ENCODE data around the gene MGAT3.
A peak's percentile ranks its signal among the peaks of the same experiment; 100 is the strongest.

Gene MGAT3

DNA sequence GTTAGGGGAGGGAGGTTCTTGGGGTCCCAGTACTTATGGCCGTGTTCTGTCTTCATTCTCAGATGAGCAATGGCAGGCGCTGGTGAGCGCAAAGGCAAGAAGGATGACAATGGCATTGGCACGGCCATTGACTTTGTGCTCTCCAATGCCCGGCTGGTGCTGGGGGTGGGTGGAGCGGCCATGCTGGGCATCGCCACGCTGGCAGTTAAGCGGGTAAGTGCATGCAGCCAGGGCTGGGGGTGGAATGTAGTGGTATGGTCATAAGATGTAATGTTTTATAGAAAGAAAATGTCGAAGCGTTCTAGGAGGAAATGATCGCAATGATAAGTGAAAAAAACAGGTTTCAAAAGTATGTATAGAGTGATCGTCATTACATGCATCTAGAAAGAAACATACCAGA lies 54.4 kb downstream of the MGAT3 start:
- no peaks in the 10 kb centered on the region for H3K9me3 ChIP-seq
- no peak overlapping the region for H3K4me3 ChIP-seq (ENCODE audit: low read depth, low read length)
- peaks cover 93% of the 10 kb centered on the region for H3K36me3 ChIP-seq
- TF ChIP-seq, protein P1, sequence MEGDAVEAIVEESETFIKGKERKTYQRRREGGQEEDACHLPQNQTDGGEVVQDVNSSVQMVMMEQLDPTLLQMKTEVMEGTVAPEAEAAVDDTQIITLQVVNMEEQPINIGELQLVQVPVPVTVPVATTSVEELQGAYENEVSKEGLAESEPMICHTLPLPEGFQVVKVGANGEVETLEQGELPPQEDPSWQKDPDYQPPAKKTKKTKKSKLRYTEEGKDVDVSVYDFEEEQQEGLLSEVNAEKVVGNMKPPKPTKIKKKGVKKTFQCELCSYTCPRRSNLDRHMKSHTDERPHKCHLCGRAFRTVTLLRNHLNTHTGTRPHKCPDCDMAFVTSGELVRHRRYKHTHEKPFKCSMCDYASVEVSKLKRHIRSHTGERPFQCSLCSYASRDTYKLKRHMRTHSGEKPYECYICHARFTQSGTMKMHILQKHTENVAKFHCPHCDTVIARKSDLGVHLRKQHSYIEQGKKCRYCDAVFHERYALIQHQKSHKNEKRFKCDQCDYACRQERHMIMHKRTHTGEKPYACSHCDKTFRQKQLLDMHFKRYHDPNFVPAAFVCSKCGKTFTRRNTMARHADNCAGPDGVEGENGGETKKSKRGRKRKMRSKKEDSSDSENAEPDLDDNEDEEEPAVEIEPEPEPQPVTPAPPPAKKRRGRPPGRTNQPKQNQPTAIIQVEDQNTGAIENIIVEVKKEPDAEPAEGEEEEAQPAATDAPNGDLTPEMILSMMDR (IDR thresholded peaks at IDR 0.05; ENCODE audit: low read depth, low read length), result no peak
- H3K4me1 ChIP-seq, result no peaks in the 10 kb centered on the region
- H3K27me3 ChIP-seq, result no peaks in the 10 kb centered on the region
- DNase-seq, result no peak

DNA sequence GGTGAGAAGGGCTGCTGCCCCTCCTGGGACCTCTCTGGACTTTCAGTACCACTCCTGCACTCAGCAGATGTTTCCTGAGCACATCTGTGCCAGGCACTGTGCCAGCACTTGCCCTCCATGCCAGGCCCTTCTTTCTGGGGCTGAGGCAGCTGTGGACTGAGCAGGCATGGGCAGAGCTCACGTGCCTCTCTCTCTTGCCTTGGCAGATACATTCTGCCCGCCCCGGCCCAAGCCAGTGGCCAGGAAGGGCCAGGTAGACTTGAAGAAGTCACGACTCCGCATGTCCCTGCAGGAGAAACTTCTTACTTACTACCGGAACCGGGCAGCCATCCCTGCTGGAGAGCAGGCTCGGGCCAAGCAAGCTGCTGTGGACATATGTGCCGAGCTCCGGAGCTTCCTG lies 55.2 kb downstream of the MGAT3 start:
- Histone ChIP-seq H3K4me3 (ENCODE audit: low read depth, low read length) (no peak overlapping the region), H3K4me1 (no peaks in the 10 kb centered on the region), H3K36me3 (peaks cover 93% of the 10 kb centered on the region), H3K9me3 (no peaks in the 10 kb centered on the region), H3K27me3 (no peaks in the 10 kb centered on the region)
- no peak for DNase-seq
- TF ChIP-seq, protein P1 (IDR thresholded peaks at IDR 0.05; ENCODE audit: low read depth, low read length), result no peak

DNA sequence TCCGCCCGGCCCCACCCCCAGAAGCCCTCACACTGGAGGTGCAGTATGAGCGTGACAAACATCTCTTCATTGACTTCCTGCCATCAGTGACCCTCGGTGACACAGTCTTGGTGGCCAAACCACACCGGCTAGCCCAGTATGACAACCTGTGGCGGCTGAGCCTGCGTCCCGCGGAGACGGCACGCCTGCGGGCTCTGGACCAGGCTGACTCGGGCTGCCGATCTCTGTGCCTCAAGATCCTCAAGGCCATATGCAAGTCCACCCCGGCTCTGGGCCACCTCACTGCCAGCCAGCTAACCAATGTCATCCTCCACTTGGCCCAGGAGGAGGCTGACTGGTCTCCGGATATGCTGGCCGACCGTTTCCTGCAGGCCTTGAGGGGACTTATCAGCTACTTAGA lies 57.0 kb downstream of the MGAT3 start:
- Histone ChIP-seq H3K27me3 (no peaks in the 10 kb centered on the region), H3K36me3 (peaks cover 91% of the 10 kb centered on the region), H3K4me1 (peaks cover 2% of the 10 kb centered on the region; the same call in 1 of the 2 replicates), H3K9me3 (no peaks in the 10 kb centered on the region), H3K4me3 (ENCODE audit: low read depth, low read length) (no peak overlapping the region)
- TF ChIP-seq, protein P1 (IDR thresholded peaks at IDR 0.05; ENCODE audit: low read depth, low read length), result no peak
- DNase-seq, result no peak

DNA sequence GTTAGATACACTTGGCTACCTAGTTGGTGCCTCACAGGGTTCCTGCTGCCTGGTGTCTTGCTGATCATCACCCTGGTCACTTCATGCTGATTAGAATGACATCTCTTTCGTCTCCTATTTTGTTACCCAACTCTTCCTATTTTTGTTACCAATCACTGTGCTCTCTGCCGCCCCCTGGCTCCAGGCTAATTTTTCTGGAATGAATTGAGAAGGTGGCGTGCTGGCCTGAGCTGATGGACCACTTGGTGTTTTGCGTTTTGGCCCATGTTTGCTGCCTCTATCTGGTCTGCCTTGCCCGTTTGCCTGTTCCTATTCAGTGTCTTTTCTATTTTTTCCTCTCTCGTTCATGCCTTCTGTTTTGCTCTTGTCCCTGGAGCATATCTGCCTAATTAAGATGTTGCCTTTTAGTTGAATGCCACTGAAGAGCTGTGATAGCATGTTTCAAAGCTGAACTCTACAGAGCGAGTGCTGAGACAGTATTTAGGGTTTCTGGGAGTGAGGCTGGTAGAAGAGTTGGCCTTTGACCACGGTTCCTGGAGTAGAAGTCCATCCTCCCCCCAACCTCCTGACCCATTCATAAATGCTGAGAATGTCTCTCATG lies 57.7 kb downstream of the MGAT3 start:
- peaks cover 4% of the 10 kb centered on the region; the same call in 1 of the 2 replicates for H3K4me1 ChIP-seq
- peaks cover 84% of the 10 kb centered on the region for H3K36me3 ChIP-seq
- no peaks in the 10 kb centered on the region for H3K9me3 ChIP-seq
- TF ChIP-seq, protein P1 (IDR thresholded peaks at IDR 0.05; ENCODE audit: low read depth, low read length), result peak; percentile 79
- DNase-seq, result peak; percentile 72
- H3K27me3 ChIP-seq, result no peaks in the 10 kb centered on the region
- no peak overlapping the region for H3K4me3 ChIP-seq (ENCODE audit: low read depth, low read length)

DNA sequence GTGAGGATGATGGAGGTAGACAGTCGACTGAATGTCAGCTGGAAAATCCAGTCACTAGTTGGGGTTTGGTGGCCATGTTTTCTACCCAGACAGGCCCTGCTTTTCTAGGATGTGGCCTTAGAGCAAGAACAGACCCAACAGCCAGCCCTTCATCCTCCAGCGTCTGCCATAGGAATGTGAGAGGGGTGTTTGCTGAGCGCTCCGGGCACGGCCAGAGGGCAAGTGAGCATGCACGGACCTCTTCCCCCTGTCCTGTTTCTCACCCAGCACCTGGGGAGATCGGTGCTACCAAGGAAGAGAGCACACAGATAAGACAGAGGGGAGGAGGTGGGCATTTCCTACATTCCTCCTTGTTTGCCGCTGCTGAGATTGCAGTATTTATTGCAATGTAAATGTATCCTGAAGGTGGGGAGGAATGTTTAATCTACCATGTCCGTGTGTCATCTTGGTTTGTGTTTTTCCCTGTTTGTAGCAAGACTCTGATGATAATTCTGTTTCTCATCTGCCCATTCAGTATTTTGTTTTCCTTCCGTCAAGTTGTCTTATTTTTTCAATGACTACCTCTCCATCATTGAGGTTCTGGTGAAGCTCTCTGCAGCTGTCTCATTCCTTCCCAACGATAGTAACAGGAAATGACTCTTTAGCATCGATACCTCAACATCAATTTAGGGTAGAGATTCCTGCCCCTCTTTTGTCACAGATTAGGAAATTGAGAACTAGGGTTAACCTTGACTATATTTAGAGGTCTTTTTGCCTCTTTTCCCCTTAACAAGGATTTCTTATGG lies 58.6 kb downstream of the MGAT3 start:
- no peak for DNase-seq
- no peak overlapping the region for H3K4me3 ChIP-seq (ENCODE audit: low read depth, low read length)
- peaks cover 4% of the 10 kb centered on the region; the same call in 1 of the 2 replicates for H3K4me1 ChIP-seq
- TF ChIP-seq, protein P1 (IDR thresholded peaks at IDR 0.05; ENCODE audit: low read depth, low read length), result no peak
- no peaks in the 10 kb centered on the region for H3K27me3 ChIP-seq
- H3K9me3 ChIP-seq, result no peaks in the 10 kb centered on the region
- H3K36me3 ChIP-seq, result peaks cover 75% of the 10 kb centered on the region

DNA sequence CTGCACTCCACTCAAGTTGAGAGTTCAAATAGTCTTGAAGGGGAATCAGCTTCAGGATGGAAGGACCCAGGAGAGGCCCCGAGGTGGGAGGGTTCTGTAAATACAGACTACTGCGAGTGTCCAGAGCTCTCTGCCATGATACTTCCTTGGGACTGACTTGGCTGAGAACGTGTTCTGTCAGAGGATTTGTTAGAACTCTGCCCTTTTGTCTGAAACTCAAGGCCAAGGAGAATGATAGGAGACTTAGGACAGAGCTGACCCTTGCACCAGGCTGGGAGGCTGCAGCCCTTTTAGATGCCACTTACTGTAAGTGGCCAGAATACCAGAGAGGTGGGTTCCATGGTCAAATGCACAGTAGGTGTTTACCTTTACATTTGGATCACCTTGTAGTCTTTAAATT lies 60.7 kb downstream of the MGAT3 start:
- peaks cover 77% of the 10 kb centered on the region for H3K36me3 ChIP-seq
- H3K9me3 ChIP-seq, result no peaks in the 10 kb centered on the region
- TF ChIP-seq, protein P1 (IDR thresholded peaks at IDR 0.05; ENCODE audit: low read depth, low read length), result no peak
- no peak overlapping the region for H3K4me3 ChIP-seq (ENCODE audit: low read depth, low read length)
- peaks cover 4% of the 10 kb centered on the region; the same call in 1 of the 2 replicates for H3K4me1 ChIP-seq
- no peak for DNase-seq
- no peaks in the 10 kb centered on the region for H3K27me3 ChIP-seq
